HL-60/S4 treated with retinoic acid at 250 ng/mL for 4 days and 3 days (cell line): ENCODE measurements around the gene SOX8.
"Not testable (repeated sequence)": the region's sequence is repeated elsewhere in the genome, so short reads cannot be mapped to it uniquely, and the experiment has no call there.

Experiments
- in situ Hi-C: fragments of 300-500 bp; cut with MboI; formaldehyde crosslinking; loops from 2 replicates; pipeline ENCODE4 v1.7.0; 2022; ENCODE audit warnings: low sequenced_read_pairs

The SOX8 gene

GRCh38 chr16:981695-982144 is at the start of gene SOX8:
TSS of gene SOX8 (plus strand) at chr16:981770. CDS start at chr16:981923, 153 bp downstream.
- in situ Hi-C loops: no loop called here

- in situ Hi-C loops: no loop called here
Observed at GRCh38 chr16:932831-933330, 48.7 kb upstream of the SOX8 start.

- in situ Hi-C loops: no loop called here
Observed at GRCh38 chr16:933581-933980, 48.0 kb upstream of the SOX8 start.

- in situ Hi-C loops: no loop called here
Observed at GRCh38 chr16:934178-934577, 47.4 kb upstream of the SOX8 start.

- in situ Hi-C loops: no loop called here
Observed at GRCh38 chr16:935684-936083, 45.9 kb upstream of the SOX8 start.

GRCh38 chr16:937311-937710 is 44.3 kb upstream of the SOX8 start:
- in situ Hi-C loops: no loop called here

GRCh38 chr16:937723-938122 is 43.8 kb upstream of the SOX8 start:
- in situ Hi-C loops: no loop called here

GRCh38 chr16:938136-938535 is 43.4 kb upstream of the SOX8 start:
- in situ Hi-C loops: no loop called here

GRCh38 chr16:938752-939151 is 42.8 kb upstream of the SOX8 start:
- in situ Hi-C loops: no loop called here

GRCh38 chr16:939311-939710 is 42.3 kb upstream of the SOX8 start:
- in situ Hi-C loops: no loop called here

- in situ Hi-C loops: no loop called here
Observed at GRCh38 chr16:939941-940340, 41.6 kb upstream of the SOX8 start.

GRCh38 chr16:942436-943060 is 39.0 kb upstream of the SOX8 start:
- in situ Hi-C loops: no loop called here

GRCh38 chr16:943971-944370 is 37.6 kb upstream of the SOX8 start:
- in situ Hi-C loops: no loop called here

- in situ Hi-C loops: no loop called here
Observed at GRCh38 chr16:945271-946047, 36.1 kb upstream of the SOX8 start.

- in situ Hi-C loops: no loop called here
Observed at GRCh38 chr16:946048-946395, 35.5 kb upstream of the SOX8 start.

GRCh38 chr16:947255-947921 is 34.2 kb upstream of the SOX8 start:
- in situ Hi-C loops: no loop called here

- in situ Hi-C loops: not testable (repeated sequence)
Observed at GRCh38 chr16:947922-948303, 33.7 kb upstream of the SOX8 start.

GRCh38 chr16:948767-949166 is 32.8 kb upstream of the SOX8 start:
- in situ Hi-C loops: not testable (repeated sequence)

- in situ Hi-C loops: not testable (repeated sequence)
Observed at GRCh38 chr16:950733-951573, 30.6 kb upstream of the SOX8 start.

- in situ Hi-C loops: no loop called here
Observed at GRCh38 chr16:951660-952301, 29.8 kb upstream of the SOX8 start.
